Measurements from ENCODE around the gene HTT.

The HTT gene

DNA sequence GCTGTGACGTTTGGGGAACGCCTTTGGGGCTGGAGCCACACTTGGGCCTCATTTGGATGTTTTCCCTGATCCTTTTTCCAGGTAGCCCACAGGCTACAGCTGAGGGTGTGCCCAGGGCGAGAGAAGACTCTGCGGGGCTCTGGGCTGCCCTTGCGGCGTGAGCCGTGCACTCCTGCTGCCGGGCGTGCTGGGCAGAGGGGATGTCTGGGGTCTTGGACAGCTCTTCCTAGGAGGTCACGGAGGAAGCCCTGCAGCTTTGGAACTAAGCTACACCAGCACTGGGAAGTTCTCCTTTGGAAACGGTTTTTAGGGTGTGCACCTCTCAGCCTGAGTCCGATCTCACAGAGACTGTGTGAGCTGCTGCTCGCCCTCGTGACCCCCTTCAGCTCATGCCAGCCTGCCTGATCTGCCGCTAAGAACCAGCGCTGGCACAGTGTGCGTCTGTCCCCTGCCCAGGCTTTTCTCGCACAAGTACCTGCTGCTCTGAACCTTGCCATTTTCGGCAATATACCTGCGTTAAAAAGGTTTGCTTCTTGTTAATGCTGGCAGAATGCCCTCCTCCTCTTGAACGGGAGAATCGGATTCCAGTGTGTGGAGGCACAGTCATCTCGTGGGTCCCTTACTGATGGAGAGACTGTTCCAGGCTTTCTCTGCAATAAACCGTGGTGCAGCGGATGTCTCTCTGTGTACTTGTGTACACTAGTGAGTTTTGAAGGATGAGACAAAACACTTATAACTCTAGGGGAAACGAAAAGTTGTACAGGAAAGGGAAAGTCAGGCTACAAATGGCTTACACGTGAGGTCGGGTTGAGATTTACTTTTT, 188.8 kb downstream of the HTT start:
- no peak for DNase-seq (ENCODE audit: low read depth)

DNA sequence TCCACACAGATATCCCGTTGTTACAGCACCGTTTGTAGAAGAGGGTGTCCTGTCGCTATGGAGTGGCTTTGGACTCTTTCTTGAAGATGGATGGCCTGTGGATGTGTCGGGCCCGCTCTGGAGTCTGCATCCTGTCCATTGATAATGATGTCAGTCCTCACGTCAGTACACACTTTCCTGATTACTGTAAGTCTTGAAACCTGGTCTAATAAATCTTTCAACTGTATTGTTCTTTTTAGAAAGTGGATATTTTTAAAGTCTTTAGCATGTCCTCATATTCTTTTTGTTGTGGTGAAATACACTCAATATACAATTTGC, 189.4 kb downstream of the HTT start:
- no peak for DNase-seq (ENCODE audit: low read depth)

DNA sequence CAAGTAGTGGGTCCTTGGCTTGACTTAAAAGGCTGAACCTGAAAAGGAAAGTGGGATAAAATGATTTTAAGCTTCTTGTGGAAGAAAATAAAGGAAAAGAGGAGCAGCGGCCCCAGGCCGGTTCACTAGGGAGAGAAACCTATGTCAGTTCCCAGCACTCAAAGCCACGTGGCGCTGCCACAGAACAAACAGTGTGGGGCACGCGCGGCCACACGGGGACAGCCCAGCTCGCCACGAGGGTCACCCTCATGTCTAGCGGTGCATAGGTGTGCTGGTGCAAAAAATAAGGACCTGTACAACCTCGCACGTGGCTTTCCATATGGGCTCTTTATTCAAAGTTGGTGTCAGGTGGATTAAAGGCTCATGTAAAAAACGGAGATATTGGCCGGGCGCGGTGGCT, 191.6 kb downstream of the HTT start:
- no peak for DNase-seq (ENCODE audit: low read depth)

DNA sequence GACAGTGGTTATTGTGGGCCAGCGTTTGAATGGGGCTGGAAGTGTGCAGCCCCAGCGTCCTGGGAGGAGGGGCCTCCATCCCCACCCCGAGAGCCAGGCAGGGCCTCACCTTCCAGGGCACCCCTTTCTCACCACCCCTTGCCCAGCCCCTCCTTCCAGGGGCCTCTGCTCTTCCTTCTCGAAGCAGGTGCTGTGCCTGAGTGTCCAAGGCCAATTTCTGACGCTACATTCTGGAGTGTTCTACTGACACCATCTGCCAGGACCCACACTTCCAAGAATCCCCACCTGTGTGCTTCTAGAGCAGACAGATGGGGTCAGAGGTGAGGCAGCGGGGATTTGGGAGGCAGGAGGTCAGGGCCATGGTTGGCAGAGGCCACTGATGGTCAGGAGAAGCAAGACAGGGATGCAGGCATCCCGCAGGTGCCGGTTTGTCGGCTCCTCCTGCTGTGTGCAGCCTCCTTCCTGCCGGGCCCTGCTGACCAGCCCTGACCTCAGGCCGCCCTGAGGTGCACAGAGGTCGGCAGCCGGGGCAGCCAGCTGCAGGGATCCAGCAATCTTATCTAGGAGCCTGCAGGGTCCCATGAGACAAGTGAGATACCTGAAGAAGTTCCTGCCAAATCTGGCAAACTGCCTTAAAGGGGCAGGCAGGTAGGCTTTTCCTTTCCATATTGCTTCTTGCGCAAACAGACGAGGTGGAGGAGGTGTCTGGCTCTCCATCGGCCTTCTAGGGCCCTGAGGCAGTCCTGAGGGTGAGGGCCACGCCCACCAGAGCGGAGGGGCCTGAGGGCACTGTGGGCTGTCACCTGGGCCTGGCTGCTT, 193.3 kb downstream of the HTT start:
- DNase-seq (ENCODE audit: low read depth): no peak

DNA sequence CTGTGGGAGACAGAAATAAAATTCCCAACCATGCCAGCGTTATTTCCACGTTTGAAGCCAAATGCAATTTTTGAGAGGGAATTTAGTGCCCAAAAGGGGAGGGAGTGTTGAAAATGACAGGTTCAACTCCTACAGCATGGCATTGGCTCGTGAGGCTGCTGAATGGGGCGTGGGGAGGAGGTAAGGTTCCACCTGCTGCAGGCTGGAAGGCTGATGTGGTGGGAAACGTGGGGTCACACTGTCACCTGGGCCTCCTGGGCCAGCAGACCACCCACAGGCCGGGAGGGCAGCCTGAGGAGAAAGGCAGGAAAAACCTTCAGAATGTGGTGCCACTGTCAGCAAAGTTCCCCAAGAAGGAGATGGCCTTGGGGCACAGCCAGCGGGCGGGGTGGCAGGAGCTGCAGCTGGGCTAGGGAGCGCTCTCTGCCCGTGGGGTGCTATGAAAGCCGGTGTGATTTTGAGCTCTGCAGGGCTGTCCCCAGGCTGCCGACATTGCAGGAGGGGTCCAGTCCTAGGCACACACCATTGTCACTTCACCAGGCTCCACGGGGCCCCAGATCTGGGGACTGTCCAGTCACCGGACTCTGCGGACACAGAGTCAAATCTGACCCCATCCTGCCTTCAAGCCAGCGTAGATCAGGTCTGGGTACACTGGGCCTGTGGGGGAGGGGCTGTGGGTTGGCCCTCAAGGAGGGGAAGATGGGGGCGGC, 194.1 kb downstream of the HTT start:
- DNase-seq (ENCODE audit: low read depth): no peak

DNA sequence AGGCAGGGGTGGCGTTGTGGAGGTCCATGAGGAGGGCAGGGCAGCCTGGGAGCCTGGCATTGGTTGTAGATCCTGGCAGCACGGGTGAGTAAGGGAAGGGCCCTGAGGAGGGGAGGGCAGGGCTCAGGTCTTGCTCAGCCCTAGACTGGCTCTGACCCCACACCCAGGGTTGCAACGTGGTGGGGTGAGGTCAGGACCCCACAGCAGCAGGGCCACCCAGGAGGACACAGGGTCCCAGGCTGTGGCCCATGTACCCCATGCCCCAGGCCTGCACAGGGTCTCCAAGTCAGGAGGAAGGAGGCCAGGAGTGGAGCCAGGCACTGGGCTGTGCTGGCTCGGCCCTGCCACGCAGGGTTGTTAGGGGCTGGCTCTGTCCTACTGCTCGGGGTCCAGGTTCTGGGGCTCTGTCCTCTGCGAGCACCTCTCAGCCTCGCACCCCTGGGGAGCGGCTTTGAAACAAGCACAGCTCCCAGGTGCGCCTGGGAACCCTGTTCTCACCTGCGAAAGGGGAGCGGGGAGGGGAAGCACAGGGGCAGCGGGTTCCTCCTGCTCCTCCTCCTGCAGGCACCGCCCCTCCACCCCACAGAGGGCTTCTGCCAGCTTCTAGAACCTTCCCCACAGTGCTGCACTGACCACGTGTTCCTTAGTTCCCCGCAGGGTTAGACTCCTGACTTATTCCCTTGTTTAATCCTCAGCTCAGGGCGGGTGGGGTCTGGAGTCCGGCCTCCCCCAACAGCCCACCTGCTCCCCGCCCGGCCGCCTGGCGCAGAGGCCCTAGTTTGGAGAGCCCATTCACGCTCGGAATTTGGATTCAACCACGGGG, 194.8 kb downstream of the HTT start:
- no peak for DNase-seq (ENCODE audit: low read depth)

DNA sequence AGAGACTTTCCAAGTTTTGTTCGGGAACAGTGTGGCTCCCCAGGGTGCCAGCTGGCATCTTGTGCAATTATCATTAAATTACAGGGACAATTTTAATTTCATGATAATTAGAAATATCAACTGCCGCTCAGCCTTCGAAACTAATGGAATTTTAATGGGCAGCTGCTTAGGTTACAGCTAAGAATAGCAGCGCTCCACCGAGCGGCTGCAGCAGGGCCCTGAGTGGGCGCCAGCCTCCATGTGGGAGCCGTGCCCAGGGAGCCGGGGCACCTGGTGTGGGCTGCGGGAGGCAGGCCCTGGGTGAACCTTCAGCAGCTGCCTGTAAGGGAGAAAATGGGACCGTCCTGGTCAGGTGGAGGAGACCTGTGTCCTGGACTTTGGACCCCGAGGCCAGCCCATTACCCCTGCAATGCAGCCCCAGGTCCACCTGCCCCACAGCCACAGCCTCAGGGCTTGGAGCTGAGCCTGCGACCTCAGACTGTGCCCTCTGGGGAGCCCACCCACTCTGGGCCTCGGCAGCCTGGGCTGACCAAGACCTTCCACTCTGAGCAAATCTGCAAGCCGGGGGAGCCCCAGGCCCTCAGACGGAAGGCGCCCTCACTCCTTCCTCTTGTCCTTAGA, 195.6 kb downstream of the HTT start:
- DNase-seq (ENCODE audit: low read depth): no peak

DNA sequence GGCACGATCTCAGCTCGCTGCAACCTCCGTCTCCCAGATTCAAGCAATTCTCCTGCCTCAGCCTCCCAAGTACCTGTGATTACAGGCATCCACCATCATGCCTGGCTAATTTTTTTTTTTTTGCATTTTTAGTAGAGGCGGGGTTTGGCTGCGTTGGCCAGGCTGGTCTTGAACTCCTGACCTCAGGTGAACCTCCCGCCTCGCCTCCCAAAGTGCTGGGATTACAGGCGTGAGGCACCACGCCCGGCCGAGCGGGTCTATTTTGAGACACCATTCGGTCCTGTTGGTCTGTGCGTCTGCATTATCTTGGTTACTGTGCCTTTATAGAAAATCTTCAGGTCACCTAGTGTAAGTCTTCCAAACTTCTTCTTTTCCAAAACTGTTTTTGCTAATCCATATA, 196.7 kb downstream of the HTT start:
- DNase-seq (ENCODE audit: low read depth): no peak

DNA sequence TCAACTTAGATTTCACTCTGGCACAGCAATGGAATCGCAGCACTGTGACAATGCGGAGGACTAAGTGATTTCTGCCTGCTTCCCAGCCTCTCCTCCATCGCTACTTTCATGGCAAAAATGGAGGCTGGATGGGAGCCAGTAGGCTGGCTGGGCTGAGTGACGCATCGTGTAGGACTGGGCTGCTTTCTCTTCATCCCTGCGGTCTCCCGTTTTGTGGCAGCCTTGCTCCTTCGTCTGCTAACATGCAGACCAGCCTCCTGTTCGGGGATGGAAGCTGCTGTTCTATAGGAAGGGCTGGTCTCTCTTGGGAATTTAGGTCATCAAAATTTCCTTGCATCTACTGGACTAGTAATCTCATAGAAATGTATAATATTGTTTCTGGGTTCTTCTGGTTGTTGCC, 202.5 kb downstream of the HTT start:
- DNase-seq (ENCODE audit: low read depth): no peak

DNA sequence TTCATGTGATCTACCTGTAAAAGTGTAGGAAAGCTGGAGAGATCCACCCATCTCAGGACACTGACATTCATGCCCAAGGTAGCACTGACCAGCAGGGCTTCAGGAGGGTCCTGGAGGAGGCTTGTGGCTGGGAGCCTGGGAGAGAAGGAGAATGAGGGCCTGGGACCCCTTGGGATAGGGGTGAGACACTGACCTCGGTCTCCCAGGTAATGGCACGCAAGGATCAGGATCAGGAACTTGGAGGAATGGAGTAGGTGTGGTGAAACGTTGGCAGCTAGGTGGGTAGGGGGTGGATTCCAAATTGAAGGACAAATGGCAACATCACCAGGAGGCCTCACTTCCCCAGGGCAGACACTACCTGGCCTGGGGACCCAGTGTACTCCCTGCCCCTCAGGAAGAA, 206.0 kb downstream of the HTT start:
- no peak for DNase-seq (ENCODE audit: low read depth)

DNA sequence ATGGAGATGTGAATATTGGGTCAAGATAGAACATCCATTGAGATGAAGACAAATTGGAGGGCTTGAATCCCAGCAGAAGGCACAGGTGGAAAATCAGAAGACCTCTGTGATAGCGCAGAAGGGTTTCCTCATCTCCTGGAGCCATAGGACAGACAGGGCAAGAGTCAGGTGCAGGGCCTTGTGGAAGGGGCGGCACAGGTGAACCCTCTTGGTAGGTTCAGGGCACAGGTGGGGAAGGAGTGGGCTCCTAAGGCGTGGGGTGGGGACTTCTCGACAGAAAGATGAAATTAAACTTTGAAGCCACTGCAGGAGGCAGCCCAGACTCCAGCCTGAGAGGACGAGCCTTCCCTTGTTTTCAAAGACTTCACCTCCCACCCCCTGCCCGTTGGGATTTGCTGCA, 209.0 kb downstream of the HTT start:
- DNase-seq (ENCODE audit: low read depth): no peak

DNA sequence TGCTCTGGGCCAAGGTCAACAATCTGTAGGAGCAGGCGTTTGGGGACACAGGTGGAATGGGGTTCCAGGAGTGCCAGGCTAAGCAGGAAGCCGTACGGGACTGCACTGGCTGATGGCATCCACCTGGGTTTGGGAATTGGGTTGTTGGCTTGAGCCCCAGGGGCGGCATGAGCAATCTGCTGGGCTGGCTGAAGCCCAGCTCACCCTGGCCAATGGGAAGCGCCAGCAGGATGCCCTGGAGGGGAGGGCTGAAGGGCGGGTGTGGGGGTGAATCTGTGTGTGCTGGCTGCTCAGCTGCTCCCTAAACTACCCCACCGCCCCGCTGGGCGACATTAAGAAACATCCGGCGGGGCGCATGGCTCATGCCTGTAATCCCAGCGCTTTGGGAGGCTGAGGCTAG, 209.4 kb downstream of the HTT start:
- DNase-seq (ENCODE audit: low read depth): no peak

DNA sequence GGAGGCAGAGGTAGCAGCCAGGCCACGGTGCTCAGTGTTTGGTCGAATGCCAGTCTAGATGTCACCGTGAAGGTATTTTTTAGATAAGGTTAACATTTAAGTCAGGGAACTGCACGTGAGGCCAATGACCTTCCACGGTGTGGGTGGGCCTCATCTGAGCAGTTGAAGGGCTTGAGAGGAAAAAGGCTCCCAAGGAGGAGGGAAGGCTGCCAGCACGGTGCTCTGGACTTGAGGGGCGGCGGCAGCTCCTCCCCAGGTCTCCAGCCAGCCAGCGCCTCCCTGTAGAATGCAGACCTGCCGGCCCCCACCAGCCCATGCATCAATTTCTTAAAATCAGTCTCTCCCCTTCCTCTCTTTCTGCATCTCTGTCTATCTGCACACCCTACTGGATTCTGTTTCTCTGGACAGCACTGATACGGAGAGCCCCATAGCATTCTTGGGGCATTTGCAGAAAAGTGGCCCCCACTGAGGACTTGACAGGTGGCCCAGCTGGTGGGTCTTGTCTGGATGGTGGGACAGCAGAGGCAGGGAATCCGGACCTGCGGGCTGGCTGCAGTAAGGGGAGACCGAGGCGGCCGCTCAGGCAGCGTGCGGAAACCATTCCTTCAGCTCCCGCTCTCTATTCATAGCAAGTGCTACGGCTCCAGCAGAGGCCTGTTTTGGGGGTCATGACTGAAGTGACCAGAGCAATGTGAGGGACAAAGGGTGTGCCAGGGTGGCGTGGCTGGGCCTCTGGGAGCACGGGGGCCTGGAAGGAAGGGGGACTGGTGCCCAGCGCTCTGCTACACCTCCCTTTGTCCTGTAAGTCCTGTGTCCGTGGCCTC, 210.5 kb downstream of the HTT start:
- no peak for DNase-seq (ENCODE audit: low read depth)

DNA sequence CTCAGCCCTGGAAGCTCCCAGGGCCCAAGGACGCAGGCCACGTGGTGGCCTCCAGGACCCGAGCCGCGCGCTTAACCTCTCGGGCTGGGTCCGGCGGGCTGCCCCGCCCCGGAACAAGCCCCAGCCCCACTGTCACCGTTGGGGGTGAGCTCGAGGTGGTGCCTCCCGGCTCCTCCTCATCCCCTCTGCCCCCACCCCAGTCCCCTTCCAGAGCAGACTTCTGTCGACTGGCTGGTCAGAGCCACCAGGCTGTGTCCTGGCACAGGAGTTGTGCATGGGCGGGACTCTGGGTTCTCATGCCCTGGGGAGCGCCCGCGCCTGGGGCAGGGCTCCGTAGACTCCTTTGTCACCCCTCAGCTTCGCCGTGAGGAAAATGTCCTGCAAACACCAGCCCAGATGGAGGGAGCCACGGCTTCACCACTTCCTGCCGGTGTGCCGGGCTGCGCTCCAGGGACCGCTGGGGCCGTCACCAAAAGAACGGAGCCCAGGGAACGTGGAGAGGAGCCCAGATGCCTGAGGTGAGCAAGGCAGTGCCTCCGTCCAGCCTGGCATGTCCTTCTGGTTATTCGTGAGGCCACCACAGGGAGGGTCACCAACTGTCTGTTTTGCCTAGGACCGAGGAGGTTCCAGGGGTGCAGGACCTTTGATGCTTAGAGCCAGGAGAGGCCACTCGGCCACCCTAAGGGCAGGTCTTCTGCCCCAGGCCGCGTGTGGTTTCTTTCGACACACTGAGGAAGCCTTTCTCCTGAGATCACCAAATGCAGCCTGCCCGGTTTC, 211.3 kb downstream of the HTT start:
- peak; percentile 48 for DNase-seq (ENCODE audit: low read depth)

DNA sequence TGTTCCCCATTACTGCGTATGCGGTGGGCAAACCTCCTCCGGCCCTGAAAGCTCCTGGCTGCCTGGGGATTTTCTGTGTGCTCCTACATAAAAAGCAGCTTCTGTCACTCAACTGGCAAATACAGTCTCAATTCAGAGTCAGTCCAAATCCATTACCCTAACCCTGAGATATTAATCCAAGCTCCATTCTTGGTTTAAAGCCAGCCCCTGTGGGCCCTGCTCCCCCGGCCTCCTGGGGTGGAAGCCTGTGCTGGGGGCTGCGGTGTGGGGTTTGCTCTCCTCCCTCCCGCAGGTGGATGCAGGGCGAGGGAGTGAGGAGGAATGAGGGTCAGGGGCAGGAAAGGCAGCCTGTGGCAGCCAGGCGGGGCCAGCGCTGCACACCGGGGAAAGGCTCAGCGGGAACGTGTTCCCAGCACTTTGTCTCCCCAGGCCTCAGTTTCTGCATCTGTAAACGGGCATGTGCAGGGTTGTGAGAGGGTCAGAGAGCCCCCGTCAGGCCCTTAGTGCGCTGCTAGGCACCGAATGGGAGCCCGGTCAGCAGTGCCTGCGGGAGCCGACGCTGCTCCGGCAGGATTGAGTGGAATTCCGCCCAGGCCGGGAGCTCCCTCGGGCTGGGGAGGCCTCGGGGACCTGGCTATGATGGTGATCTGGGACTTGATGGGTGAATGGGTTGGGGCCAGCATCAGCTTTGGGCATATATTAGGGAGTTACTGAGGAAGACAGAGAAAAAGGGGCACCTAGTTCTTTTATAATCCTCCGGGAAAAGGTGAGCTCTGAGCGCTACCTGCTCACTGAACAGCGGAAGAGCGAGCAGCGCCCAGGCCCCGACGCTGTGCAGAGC, 212.1 kb downstream of the HTT start:
- DNase-seq (ENCODE audit: low read depth): no peak

DNA sequence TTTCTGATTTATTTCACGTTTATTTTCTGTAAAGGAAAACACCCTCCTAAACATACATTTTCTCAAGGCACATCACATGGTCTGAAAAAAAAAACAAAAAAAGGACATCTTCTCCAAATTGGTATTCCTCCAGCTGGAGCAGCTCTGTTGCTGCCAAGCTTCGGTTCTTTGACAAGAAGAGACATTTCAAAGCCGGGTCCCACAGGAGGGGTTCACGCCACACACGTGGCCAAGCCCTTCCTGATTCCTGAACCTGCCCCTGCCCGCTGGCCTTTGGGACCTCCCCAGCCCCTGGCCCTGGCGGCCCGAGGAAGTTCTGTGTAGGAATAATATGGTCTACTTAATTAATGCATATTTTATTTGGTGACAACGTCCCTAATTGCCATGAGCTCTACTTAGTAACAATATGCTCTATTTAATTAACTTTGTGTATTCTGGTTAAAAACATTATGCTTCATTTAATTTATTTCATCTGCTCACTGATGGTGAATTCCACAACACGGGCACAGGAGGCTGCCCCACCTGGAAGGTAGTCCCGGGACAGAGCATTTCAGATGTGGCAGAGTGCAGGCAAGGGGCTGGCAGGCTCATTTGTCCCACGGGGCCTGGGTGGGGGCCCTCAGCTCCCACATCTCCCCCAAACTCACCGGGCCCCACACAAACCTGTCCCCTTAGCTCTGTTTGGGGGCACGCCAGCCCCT, 212.9 kb downstream of the HTT start:
- no peak for DNase-seq (ENCODE audit: low read depth)

DNA sequence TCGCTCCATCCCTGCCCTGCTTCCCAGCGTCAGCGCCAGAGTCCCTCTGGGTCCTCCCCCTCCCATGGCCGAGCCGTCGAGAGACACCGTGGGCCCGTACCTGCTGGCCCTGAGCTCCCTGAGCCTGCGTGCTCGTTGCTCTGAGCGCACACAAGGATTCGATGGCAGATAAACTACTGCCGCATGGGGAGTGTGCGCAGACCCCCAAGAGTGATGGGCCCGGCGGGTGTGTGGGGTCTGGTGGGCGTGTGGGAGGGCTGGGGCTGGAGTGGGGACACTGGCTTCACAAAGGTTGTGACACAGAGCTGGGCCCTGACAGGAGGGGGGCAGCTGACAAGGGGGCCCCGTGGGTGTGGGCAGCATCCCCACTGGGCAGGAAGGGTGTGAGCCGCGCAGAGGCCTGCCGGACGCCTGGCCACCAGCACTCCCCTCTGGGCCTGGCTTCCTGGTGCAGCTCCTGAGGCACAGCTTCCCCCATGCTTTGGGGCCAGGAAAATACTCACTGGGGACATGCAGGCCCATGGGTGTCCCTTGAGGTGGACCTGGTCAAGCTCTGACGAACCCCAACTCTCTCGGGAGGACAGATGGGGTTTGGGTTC, 213.6 kb downstream of the HTT start:
- no peak for DNase-seq (ENCODE audit: low read depth)

DNA sequence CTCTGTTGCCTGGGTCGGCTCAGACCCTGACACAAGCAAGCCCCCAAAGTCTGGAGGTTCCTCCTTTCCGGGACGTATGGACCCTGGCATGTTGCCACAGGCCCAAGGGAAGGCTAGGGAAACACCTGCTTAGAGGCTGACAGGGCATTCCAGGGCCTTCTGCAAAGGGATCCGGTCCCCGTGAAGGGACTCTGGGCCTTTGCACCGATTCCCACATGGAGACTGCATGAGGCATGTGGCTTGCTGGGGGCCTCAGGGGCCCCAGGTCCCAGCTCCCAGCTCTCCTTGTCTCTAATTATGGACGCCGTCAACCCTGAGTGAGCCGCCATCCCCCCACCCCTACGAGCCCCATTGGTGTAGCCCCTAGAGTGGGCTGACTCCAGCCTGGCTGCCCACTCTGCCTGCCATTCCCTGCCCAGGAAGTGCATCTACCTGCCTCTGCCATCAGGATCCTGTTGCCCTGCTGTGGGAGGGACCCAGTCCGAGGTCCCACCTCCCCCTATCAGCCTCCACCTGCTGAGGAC, 214.2 kb downstream of the HTT start:
- DNase-seq (ENCODE audit: low read depth): no peak

All from amniotic epithelial cell (primary cell).